ENCODE results near the gene SLC8B1. TPM values are rescaled to one million over a fixed set of nuclear protein-coding genes. Genes with fewer than 3 reads are reported as not detected.

Gene SLC8B1
- total and polyA plus RNA-seq, 9 donors: 8.0 to 24.2 (median 11.8) TPM

DNA sequence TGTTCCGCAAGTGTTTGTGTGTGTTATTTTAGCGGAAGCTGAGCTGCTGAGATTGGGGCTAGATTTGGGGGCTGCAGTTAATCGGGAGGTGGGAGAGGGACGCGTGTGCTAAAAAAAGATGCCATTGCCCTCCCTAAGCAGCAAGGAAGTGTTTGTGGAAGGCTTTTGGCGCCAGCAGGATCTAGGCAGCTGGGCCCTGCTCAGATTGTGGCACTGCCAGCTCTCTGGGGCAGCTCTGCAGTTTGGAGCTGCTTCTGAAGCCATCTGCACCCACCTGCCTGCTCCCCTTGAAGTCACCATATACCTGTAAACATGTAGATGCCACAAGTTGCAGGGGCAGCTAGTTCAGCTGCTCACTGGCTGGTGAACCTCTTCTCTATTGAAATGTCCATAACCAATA is 84.9 kb downstream of the SLC8B1 start:
- Histone ChIP-seq H3K4me3 (ENCODE audit: low read length) (no peak overlapping the region), H3K9me3 (replicated peaks; ENCODE audit: control insufficient read depth, low read depth, low read length) (peaks cover 9% of the 10 kb centered on the region), H3K27ac (ENCODE audit: low read length) (no peak overlapping the region), H3K27me3 (ENCODE audit: control insufficient read depth, insufficient read depth, low read length) (no peaks in the 10 kb centered on the region), H3K4me1 (ENCODE audit: control insufficient read depth, insufficient read depth, low read length) (peaks cover 66% of the 10 kb centered on the region), H3K36me3 (ENCODE audit: control insufficient read depth, insufficient read depth, low read length) (peaks cover 33% of the 10 kb centered on the region)
- 88% methylated on average over 6 of the region's 6 CpGs for WGBS (ENCODE audit: insufficient coverage)
- DNase-seq: no peak

DNA sequence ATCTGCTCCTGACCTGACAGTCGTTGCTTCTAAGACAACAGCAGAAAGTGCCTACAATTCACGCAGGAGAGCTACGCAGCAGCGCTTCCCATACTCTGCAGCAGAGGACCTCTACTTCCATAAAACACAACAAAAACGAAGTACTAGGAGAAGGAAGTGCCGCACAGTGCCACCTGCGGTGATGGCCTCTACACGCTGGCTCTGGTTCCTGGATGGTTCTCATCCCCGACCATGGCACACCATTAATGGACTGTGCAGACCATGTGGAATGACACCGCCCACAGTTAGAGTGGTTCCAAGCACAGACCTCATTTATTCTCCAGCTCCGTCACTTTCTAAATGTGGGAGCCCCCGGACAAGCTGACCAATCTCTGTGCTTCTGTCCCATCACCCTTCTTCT is 85.4 kb downstream of the SLC8B1 start:
- Histone ChIP-seq H3K9me3 (replicated peaks; ENCODE audit: control insufficient read depth, low read depth, low read length) (peaks cover 9% of the 10 kb centered on the region), H3K4me3 (ENCODE audit: low read length) (no peak overlapping the region), H3K27ac (ENCODE audit: low read length) (no peak overlapping the region), H3K4me1 (ENCODE audit: control insufficient read depth, insufficient read depth, low read length) (peaks cover 71% of the 10 kb centered on the region), H3K27me3 (ENCODE audit: control insufficient read depth, insufficient read depth, low read length) (no peaks in the 10 kb centered on the region), H3K36me3 (ENCODE audit: control insufficient read depth, insufficient read depth, low read length) (peaks cover 33% of the 10 kb centered on the region)
- 98% methylated on average over 5 of the region's 12 CpGs for WGBS (ENCODE audit: insufficient coverage)
- DNase-seq: no peak

DNA sequence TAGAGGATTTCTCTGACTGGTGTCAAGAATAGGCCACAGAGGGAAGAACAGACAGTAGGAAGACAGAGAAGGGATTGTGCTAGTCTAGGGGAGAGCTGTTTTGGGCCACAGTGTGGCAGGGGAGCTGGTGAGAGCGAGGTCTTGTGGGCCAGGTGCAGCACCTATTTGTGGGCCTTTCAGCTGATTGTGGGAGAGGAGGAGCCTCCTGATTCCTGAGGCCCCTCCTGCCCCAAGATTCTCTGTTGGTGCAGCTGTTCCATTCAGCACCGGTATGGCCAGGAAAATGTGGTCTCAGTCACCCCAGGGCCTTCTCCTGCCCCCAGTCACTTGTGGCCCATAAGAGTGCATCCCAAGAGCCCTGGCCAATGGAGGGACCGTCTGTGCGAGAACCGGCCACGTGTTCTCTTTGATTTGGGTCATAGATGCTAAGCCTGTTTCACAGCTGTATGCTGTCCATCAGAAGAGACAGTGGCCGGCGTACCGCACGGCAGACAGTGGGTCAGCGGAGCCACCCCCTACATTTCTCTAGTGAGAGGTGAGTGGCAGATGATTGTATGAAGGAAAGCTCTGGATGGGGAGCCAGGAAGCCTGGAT is 86.0 kb downstream of the SLC8B1 start:
- no peaks in the 10 kb centered on the region for H3K27me3 ChIP-seq (ENCODE audit: control insufficient read depth, insufficient read depth, low read length)
- no peak for DNase-seq
- peaks cover 33% of the 10 kb centered on the region for H3K36me3 ChIP-seq (ENCODE audit: control insufficient read depth, insufficient read depth, low read length)
- peaks cover 9% of the 10 kb centered on the region for H3K9me3 ChIP-seq (replicated peaks; ENCODE audit: control insufficient read depth, low read depth, low read length)
- peaks cover 77% of the 10 kb centered on the region for H3K4me1 ChIP-seq (ENCODE audit: control insufficient read depth, insufficient read depth, low read length)
- WGBS (ENCODE audit: insufficient coverage): 73% methylated on average over 6 of the region's 11 CpGs
- no peak overlapping the region for H3K4me3 ChIP-seq (ENCODE audit: low read length)
- H3K27ac ChIP-seq (ENCODE audit: low read length): peak overlapping the region; percentile 35

Other genes with a start within 250 kb of the SLC8B1 start
- gene RASAL1, start 199.3 kb downstream of the SLC8B1 start, total RNA-seq: 0.04 TPM
- gene RASAL1, start 199.3 kb downstream of the SLC8B1 start, polyA plus RNA-seq (ENCODE audit: insufficient read depth in 1 of 8, insufficient read length in 8 of 8, low replicate concordance in 1 of 8): under 1 TPM in 6 of 8 donors, not detected in 2; 0.04 to 0.17 (median 0.09) TPM
- not detected for gene CFAP73, start 185.4 kb downstream of the SLC8B1 start, total RNA-seq
- under 1 TPM in 6 of 8 donors, not detected in 2; 0.16 to 0.47 (median 0.18) TPM for gene CFAP73, start 185.4 kb downstream of the SLC8B1 start, polyA plus RNA-seq (ENCODE audit: insufficient read depth in 1 of 8, insufficient read length in 8 of 8, low replicate concordance in 1 of 8)
- gene DDX54, start 149.6 kb downstream of the SLC8B1 start, total RNA-seq: 20.7 TPM
- gene DDX54, start 149.6 kb downstream of the SLC8B1 start, polyA plus RNA-seq (ENCODE audit: insufficient read depth in 1 of 8, insufficient read length in 8 of 8, low replicate concordance in 1 of 8): 10 to 100 TPM; 63.1 to 80.8 (median 73.2) TPM
- 12.7 TPM for gene RITA1, start 149.4 kb downstream of the SLC8B1 start, total RNA-seq
- 10 to 100 TPM in 4 of 8 donors, 1 to 10 TPM in 4; 9.3 to 11.7 (median 10.0) TPM for gene RITA1, start 149.4 kb downstream of the SLC8B1 start, polyA plus RNA-seq (ENCODE audit: insufficient read depth in 1 of 8, insufficient read length in 8 of 8, low replicate concordance in 1 of 8)
- gene TPCN1, start 113.6 kb downstream of the SLC8B1 start, total RNA-seq: 17.1 TPM
- 10 to 100 TPM; 20.0 to 46.1 (median 34.0) TPM for gene TPCN1, start 113.6 kb downstream of the SLC8B1 start, polyA plus RNA-seq (ENCODE audit: insufficient read depth in 1 of 8, insufficient read length in 8 of 8, low replicate concordance in 1 of 8)
- gene PLBD2, start 23.5 kb upstream of the SLC8B1 start, total RNA-seq: 5.4 TPM
- 10 to 100 TPM; 10.1 to 15.4 (median 14.0) TPM for gene PLBD2, start 23.5 kb upstream of the SLC8B1 start, polyA plus RNA-seq (ENCODE audit: insufficient read depth in 1 of 8, insufficient read length in 8 of 8, low replicate concordance in 1 of 8)
- gene SDS, start 68.8 kb upstream of the SLC8B1 start, total RNA-seq: not detected
- under 1 TPM in 5 of 8 donors, not detected in 3; 0.09 to 0.32 (median 0.13) TPM for gene SDS, start 68.8 kb upstream of the SLC8B1 start, polyA plus RNA-seq (ENCODE audit: insufficient read depth in 1 of 8, insufficient read length in 8 of 8, low replicate concordance in 1 of 8)
- 0.53 TPM for gene SDSL, start 87.3 kb upstream of the SLC8B1 start, total RNA-seq
- gene SDSL, start 87.3 kb upstream of the SLC8B1 start, polyA plus RNA-seq (ENCODE audit: insufficient read depth in 1 of 8, insufficient read length in 8 of 8, low replicate concordance in 1 of 8): 1 to 10 TPM in 6 of 8 donors, under 1 TPM in 2; 0.73 to 3.3 (median 1.3) TPM
- gene LHX5, start 136.8 kb upstream of the SLC8B1 start, total RNA-seq: not detected
- gene LHX5, start 136.8 kb upstream of the SLC8B1 start, polyA plus RNA-seq (ENCODE audit: insufficient read depth in 1 of 8, insufficient read length in 8 of 8, low replicate concordance in 1 of 8): not detected